IPS-NIHi7 (cell line): Measurements from ENCODE around the gene BCL2A1.
"Not testable (repeated sequence)": the region's sequence is repeated elsewhere in the genome, so short reads cannot be mapped to it uniquely, and the experiment has no call there.

Experiments used
- DNase-seq: peaks from one replicate; pipeline ENCODE4 v3.0.0; 2012; ENCODE audit warnings: mixed read lengths; ENCODE audit errors: extremely low spot score

The BCL2A1 gene

GRCh38 chr15:79960502-79961212 lies 10.3 kb downstream of the BCL2A1 start:
- DNase-seq: no peak

- DNase-seq: no peak
These were observed 13.3 kb downstream of the BCL2A1 start for GRCh38 chr15:79957741-79958140.

GRCh38 chr15:79956354-79956939 lies 14.5 kb downstream of the BCL2A1 start:
- no peak for DNase-seq

GRCh38 chr15:79954661-79955060 lies 16.3 kb downstream of the BCL2A1 start:
- DNase-seq: no peak

DNA sequence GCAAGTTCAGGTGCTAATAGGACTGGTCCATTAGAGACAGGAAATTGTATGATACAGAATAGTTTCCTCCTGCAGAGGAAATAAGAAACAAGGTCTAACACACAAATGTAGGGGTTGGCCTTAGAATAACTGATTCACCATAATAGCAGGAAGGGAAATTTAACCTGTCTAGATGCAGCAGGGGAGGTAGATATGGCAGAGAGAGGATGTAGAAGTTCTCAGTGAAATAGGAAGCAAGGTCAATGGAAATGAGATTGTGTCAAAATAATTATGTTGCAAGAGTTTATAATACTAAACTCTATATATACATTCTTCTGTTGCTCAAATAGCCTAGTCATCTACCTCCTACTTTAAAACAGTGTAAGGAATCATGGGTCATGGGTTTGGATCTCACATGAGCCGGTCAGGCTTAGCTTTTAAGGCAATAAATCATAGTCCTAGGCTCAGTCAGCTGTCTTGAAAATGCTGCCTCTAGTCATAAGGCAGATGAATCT lies 17.0 kb downstream of the BCL2A1 start:
- DNase-seq: no peak

DNA sequence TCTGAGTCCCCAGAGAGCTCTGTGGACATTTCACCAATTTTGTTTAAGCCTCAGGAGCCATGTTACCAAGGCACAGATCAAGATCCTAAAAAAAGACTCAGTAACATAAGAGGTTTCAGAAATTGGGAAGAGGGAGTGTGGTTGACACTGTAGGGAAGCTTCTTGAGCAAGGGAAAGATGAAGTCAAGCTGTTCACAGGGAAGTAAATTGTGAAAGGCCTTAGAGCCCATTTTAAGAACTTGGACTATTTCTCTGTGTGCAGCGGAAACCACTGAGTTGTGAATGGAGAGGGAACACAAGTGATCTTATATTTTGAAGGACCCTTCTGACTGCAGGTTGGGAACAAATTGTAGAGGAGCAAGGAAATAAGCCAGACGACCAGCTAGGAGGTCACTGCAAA lies 18.7 kb downstream of the BCL2A1 start:
- no peak for DNase-seq

- no peak for DNase-seq
These were observed 20.7 kb downstream of the BCL2A1 start for GRCh38 chr15:79950247-79950646.

GRCh38 chr15:79948761-79949160 lies 22.2 kb downstream of the BCL2A1 start:
- no peak for DNase-seq

- DNase-seq: no peak
These were observed 22.8 kb downstream of the BCL2A1 start for GRCh38 chr15:79948095-79948695.

GRCh38 chr15:79947009-79947408 lies 24.0 kb downstream of the BCL2A1 start:
- DNase-seq: no peak

DNA sequence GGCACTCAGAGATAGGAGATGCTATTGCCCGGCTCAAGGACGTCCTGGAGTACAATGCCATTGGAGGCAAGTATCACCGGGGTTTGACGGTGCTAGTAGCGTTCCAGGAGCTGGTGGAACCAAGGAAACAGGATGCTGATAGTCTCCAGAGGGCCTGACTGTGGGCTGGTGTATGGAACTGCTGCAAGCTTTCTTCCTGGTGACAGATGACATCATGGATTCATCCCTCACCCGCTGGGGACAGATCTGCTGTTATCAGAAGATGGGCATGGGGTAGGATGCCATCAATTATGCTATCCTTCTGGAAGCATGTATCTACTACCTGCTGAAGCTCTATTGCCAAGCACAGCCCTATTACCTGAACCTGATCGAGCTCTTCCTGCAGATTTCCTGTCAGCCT lies 26.4 kb downstream of the BCL2A1 start:
- DNase-seq: no peak

DNA sequence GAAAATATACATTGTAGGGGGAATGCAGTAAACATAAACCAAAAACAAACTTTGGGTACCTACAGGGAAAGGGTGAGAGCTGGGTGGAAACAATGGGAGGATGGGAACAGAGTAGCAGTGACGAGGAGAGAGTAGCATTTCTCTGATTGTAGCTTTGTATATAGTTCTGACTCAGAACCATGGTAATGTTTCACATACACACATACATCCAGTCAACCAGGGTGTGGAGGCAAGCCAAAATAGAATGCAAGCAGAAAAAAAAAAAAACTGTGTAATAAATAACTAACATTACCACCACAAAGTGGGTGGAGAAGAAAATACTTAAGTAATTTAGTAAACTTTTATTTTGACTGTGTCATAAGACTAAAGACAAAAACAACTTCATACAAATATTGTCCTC lies 27.2 kb downstream of the BCL2A1 start:
- no peak for DNase-seq

GRCh38 chr15:79942741-79943481 lies 28.1 kb downstream of the BCL2A1 start:
- DNase-seq: no peak

- DNase-seq: no peak
These were observed 31.6 kb downstream of the BCL2A1 start for GRCh38 chr15:79939399-79939798.

DNA sequence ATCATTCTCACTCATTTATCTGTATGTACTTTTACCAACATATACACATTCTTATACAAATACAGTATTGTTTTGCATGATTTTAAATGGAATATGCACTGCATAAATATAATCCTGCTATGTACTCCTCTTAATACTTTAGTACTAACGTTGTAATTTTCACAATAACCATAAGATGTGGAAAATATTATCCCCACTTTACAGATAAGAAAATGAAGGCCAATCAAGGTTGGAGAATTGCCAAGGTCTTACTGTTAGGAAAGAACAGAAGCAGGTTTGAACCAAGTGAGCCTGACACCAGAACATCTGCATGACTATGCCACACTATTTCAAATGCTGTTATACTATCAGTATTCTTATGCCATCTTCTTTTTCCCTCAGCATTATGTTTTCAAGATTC lies 32.9 kb downstream of the BCL2A1 start:
- DNase-seq: no peak

DNA sequence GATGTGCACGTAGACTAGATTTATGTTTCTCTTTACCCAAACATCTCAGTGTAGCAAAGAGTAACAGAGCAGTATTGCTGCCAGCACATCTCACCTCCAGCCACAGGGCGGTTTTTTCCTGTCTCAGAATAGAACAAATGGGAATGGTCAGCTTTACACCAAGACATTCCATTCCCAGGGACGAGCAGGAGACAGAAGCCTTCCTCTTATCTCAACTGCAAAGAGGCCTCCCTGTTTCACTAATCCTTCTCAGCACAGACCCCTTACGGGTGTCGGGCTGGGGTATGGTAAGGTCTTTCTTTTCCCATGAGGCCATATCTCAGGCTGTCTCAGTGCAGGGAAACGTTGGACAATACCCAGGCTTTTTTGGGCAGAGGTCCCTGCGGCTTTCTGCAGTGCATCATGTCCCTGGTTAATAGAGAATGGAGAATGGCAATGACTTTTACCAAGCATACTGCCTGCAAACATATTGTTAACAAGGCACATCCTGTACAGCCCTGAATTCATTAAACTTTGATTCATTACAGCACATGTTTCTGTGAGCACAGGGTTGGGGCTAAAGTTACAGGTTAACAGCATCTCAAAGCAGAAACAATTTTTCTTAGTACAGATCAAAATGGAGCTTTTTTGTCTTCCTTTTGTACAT lies 35.3 kb downstream of the BCL2A1 start:
- not testable (repeated sequence) for DNase-seq

- no peak for DNase-seq
These were observed 37.8 kb downstream of the BCL2A1 start for GRCh38 chr15:79933231-79933630.

DNA sequence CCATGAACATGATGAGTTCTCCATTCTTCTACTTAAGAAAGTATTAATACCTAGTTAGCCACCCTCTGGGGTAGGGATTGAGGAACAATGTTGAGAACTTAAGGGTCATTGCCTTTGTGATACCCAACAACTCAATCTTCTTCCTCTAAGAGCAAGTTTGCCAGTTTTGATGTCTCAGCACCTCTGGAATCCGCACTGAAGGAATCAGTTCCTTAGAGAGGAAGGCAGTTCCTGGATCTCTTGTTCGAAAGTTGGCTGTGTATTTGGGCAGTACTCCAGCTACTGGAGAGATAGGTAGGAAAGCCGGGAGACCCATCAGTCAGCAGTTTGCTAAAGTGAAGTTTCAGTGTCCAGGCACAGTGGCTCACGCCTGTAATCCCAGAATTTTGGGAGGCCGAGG lies 38.5 kb downstream of the BCL2A1 start:
- no peak for DNase-seq

GRCh38 chr15:79930516-79930915 lies 40.5 kb downstream of the BCL2A1 start:
- DNase-seq: no peak

DNA sequence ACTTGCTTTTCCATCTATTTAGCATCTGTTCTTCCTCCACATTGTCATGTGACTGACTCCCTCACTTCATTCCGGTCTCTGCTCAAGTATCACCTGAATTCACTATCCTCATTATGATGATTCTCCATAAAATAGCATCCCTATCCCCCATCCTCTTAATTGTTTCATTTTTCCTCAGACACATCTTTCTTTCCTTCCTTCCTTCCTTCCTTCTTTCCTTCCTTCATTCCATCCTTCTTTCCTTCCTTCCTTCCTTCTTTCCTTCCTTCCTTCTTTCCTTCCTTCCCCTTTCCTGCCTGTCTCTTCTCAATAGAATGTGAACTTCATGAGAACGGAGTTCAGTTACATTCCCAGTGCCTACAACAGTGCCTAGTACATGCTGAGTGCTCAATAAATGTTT lies 41.6 kb downstream of the BCL2A1 start:
- no peak for DNase-seq

- not testable (repeated sequence) for DNase-seq
These were observed 44.9 kb downstream of the BCL2A1 start for GRCh38 chr15:79926116-79926515.

- no peak for DNase-seq
These were observed 46.6 kb downstream of the BCL2A1 start for GRCh38 chr15:79924379-79924778.
